GM19467 (cell line): ENCODE data around the gene TJP1.

ENCODE experiments used
- ATAC-seq: cut with Tn5 transposase; IDR thresholded peaks from one replicate; pipeline ENCODE4 v1.9.1; 2021; ENCODE audit warnings: mild to moderate bottlenecking, moderate library complexity; ENCODE audit not compliant: unreplicated experiment

The TJP1 gene

GRCh38 chr15:29822100-29822683, at the start of gene TJP1:
TSS of gene TJP1 (minus strand) at chr15:29822468. CDS start at chr15:29822028, 440 bp downstream.
- ATAC-seq = no peak

- ATAC-seq = no peak
Measured at GRCh38 chr15:29871401-29871800, 49.1 kb upstream of the TJP1 start.

GRCh38 chr15:29870495-29871151, 48.4 kb upstream of the TJP1 start:
- ATAC-seq = no peak

GRCh38 chr15:29867241-29868000, 45.2 kb upstream of the TJP1 start:
- no peak for ATAC-seq

GRCh38 chr15:29866337-29866736, 44.1 kb upstream of the TJP1 start:
- no peak for ATAC-seq

GRCh38 chr15:29864501-29864900, 42.2 kb upstream of the TJP1 start:
- ATAC-seq = no peak

GRCh38 chr15:29863438-29863837, 41.2 kb upstream of the TJP1 start:
- no peak for ATAC-seq

- ATAC-seq = no peak
Measured at GRCh38 chr15:29862271-29862670, 40.0 kb upstream of the TJP1 start.

GRCh38 chr15:29860872-29861271, 38.6 kb upstream of the TJP1 start:
- no peak for ATAC-seq

- ATAC-seq = no peak
Measured at GRCh38 chr15:29859973-29860715, 37.9 kb upstream of the TJP1 start.

- ATAC-seq = no peak
Measured at GRCh38 chr15:29859293-29859692, 37.0 kb upstream of the TJP1 start.

- ATAC-seq = no peak
Measured at GRCh38 chr15:29857221-29857789, 35.0 kb upstream of the TJP1 start.

- no peak for ATAC-seq
Measured at GRCh38 chr15:29854413-29854812, 32.1 kb upstream of the TJP1 start.

GRCh38 chr15:29853211-29853987, 31.1 kb upstream of the TJP1 start:
- ATAC-seq = no peak

- ATAC-seq = no peak
Measured at GRCh38 chr15:29852201-29852600, 29.9 kb upstream of the TJP1 start.

GRCh38 chr15:29849716-29850115, 27.4 kb upstream of the TJP1 start:
- ATAC-seq = no peak

- no peak for ATAC-seq
Measured at GRCh38 chr15:29849218-29849617, 26.9 kb upstream of the TJP1 start.

- no peak for ATAC-seq
Measured at GRCh38 chr15:29844290-29844903, 22.1 kb upstream of the TJP1 start.

GRCh38 chr15:29842290-29842689, 20.0 kb upstream of the TJP1 start:
- ATAC-seq = no peak

- ATAC-seq = no peak
Measured at GRCh38 chr15:29840926-29841325, 18.7 kb upstream of the TJP1 start.
